Measurements from ENCODE around the gene CLEC2L.

The CLEC2L gene

DNA sequence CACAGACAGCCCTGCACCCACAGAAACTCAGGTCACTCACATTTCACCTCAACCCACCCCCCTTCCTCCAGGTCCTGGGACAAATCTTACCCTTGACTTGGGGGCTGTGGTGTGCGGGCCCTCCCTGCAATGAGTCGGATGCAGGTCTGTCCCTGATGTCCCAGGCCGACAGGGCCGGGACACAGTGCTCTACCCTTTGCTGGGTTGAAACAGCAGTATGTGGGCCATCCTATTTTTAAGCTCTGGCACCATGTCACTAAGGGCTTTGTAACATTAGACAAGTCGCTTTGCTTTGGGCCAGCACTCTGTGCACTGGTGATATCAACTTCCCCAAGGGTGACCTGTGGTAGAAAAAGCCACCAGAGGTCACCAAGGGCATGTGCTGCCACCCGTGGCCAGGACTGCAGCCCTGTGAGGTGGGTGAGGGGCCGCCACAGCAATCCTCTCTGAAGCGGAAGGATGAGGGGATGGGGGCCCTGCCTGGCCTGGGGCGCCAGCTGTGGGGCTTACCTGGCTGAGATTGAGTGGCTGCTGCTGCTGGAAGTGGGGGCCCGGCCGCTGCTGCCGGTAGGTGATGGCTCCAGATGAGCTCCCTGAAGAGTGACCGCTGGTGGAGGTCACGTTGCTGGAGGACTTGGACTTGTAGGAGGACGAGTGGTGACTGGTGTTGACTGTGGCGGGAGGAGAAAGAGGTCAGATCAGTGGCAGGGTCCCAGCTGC lies 51.3 kb downstream of the CLEC2L start:
- no peak for DNase-seq (ENCODE audit: low read depth, low spot score)

DNA sequence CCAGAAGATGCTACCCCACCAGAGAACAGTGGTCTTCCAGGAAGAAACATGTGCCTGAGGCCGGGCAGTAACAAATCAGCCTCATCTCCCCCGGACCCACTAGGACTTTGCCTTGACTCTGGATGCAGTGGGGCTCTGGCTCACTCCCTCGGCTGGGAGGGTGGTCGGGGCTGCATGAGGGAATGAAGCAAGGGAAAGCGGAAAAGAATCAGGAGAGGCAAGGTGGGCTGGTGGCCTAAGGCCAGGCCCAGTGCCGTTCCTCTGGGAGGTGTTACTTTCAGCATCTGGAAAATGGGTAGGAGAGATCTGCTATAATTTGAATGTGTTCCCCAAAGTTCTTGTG lies 51.8 kb downstream of the CLEC2L start:
- no peak for DNase-seq (ENCODE audit: low read depth, low spot score)

DNA sequence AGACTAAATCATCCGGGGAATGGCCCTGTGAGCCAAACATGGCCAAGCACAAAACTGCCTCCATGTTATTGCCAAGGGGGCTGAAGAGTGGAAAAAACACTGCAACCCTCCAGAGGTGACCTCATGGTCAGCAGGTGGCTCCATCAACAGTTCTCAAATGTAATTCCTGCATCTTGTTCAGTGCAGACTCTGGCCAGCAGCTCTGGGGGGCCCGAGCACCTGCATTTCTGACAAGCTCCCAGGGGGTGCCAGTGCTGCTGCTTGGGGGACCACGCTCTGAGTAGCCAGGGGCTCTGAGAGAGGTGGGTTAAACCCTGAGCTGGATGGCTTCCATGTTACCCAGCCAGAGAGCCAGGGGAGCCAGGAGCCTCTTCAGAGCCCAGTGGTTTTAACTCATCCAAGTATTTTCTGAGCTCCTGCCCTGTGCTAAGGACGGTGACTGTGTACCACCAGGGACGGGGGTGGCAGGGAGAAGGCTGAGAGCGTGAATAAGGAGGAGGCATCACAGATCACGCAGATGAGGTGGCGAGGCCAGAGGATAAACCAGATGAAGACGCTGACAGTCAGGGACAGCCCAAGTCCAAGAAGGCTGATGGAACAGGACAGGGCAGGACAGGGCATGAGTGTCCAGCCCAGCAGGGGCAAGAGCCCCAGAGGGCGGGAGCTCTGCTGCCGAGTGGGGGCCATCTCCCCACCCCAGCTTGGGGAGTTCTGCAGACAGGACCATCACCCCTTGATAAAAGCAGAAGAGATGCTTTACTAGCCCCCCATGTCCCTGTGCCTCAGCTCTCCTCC lies 52.9 kb downstream of the CLEC2L start:
- DNase-seq (ENCODE audit: low read depth, low spot score) = no peak

DNA sequence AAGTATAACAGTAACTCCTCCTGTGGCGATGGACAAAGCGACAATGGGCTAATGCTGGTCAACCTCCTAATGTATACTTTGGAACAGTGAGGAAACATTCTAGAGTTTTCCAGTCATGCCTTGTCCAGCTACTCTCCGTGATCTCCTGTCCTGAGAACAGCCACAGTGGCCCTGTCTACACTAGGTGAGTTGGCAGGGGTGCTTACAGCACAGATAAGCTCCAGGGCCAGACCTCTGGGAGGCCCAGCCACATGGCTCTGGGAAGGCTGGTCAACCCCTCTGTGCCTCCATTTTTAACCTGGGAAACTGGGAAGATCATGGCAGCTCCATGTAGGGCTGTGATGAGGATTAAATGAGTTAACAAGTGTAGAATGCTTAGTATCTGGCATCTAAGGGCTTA lies 57.0 kb downstream of the CLEC2L start:
- DNase-seq (ENCODE audit: low read depth, low spot score) = no peak

DNA sequence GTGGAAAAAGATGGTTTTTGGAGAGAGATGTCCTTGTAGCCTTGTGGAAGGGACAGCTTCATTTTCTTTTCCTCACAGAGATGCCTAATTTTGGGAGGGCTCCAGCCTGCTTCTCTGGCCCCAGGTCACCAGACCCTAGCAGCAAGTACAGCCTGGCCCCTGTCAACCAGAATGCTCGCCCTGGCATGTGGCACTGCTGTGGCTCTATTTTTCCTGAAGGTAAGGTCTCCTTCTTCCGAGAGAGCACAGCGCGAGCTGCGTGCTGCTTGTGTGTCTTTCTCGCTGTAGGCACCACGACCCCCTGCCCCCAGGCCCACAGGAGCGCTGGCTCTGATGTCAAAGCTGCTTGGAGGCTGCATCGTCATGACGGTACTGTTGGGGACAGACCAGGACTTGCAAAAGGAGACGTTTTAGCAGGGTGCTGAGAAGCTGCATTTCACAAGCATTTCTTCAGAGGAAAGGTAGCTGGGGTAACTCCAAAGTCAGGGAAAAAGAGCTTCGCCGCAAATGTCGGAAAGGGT lies 58.7 kb downstream of the CLEC2L start:
- DNase-seq (ENCODE audit: low read depth, low spot score) = no peak

DNA sequence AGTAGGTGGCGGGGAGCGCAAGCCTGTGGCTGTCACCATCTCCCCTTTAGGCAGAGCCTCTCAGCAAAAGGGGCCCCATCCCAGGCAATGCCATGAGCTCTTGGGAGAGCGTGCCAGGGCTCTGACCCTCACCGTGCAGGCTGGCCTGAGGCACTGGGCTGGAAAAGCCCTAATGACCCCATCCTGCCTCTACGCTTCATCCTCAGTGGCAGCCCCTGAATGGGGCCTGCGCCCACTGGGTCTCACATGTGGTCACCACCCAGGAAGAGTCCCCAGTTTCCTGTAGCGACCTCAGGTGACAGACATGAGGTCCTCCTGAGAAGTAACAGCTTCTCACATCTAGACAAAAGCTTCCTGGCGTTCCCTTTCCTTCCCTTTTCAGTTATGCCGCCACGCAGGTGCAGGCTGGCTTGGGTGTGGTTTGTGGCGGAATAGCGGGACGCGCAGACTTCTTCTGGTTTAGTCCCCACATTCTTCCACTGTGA lies 59.2 kb downstream of the CLEC2L start:
- DNase-seq (ENCODE audit: low read depth, low spot score) = no peak

DNA sequence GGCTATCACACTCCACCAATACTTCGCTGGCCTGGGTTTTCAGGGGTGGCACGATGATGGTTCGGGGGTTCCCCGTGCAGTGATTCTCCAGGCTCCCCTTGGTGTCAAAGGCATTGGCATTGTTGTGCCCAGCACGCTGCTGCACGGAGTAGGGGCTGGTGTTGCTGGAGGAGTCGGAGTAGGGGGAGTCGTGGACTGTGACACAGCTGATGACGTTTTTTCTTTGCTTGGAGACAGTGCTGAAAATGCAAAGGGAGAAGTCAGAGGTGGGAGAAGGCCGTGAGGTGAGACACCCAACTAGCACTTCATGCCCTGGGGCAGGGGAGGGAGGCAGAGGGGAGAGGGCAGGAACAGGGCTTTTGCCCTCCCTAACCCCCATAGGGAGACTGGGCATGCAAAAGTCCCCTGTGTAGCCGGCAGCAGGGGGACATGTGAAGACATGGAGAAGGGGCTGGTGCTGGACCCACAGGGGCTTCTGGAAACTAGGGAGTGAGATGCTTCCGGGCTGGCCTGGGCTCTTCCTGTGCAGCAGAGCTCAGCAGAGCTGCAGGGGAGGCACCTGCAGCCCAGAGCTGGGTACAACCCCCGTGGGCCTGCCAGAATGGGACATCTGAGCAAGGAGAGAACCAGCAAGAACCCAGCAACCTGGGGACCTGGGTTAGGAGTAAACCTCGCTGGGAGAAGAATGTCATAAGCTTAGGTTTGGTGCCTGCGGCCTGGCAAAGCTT lies 60.5 kb downstream of the CLEC2L start:
- DNase-seq (ENCODE audit: low read depth, low spot score) = no peak

DNA sequence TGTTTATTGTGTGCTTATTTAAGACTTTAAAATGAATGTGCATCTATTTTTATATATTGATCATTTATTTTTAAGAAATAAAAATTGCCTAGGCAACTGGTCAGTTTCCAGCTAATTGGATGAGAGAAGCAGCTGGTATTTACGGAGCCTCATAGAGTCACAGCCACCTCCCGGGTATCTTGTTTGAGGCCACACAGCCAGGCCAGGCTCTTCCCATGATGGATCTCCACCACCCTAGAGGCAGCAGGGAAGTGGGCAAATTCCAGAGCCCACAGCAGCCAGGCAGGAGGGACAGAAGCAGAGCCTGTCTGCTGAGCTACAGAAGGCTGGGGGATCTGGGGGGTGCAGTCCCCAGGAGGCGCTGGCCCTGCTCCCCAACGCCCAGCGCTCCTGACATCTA lies 61.6 kb downstream of the CLEC2L start:
- DNase-seq (ENCODE audit: low read depth, low spot score) = no peak

DNA sequence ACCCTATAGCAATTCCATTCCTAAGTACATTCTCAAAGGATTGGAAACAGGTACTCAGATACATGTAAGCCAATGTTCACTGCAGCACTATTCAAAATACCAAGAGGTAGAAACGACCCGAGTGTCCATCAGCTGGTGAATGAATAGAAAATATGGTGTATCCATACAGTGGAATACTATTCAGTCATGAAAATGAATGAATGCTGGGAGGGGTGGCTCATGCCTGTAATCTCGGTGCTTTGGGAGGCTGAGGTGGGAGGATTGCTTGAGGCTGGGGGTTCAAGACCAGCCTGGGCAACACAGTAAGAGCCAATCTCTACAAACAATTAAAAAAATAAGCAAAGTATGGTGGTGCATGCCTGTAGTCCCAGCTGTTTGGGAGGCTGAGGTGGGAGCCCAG lies 62.8 kb downstream of the CLEC2L start:
- DNase-seq (ENCODE audit: low read depth, low spot score) = no peak

DNA sequence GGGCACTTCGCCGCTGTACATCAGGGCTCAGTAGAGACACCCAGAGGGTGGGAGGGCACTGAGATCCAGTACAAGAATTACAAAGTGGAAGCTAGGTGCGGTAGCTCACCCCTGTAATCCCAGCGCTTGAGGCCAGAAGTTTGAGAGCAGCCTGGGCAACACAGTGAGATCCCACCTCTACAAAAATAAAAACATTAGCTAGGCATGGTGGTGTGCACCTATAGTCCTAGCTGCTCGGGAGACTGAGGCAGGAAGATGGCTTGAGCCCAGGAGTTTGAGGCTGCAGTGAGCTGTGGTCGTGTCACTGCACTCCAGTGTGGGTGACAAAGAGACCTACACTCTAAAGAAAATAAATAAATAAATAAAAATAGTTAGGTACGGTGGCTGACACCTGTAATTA lies 64.0 kb downstream of the CLEC2L start:
- DNase-seq (ENCODE audit: low read depth, low spot score) = no peak

DNA sequence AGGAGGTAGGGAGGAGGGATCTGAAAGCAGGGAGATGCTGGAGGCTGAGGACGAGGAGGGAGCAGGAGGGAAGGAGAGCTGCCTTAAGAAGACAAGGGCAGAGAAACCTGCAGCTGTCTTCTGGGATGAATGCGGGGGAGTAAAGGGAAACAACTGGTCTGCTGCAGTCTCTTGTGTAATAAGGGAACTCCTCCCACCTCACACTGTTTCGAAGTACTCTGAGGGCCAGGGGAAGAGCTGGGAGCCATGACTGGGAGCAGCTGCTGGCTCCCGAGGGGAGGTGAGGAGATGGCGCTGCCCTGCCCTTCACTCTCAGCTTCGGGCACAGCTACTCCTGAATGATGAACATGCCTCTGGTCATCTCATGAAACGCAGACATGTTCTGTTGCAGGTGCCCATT lies 65.1 kb downstream of the CLEC2L start:
- no peak for DNase-seq (ENCODE audit: low read depth, low spot score)

DNA sequence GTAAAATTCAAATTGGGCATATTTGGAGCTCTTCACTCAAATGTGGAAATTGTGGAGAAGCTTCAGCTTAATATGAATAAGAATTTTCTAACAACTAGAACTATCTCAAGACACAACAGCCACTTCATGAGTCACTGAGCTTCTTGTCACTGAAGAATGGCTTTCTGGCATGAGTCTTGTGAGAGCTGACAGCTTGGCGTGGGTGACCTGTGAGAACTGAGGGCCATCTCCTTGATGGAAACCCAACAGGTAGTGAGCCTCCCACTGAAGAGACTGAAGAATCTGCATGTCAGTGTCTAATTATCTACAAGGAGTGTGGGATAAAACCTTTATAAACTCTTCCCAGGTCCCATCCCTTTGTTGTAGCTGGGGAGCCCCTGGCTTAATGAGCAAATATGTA lies 66.0 kb downstream of the CLEC2L start:
- peak; percentile 9 for DNase-seq (ENCODE audit: low read depth, low spot score)

DNA sequence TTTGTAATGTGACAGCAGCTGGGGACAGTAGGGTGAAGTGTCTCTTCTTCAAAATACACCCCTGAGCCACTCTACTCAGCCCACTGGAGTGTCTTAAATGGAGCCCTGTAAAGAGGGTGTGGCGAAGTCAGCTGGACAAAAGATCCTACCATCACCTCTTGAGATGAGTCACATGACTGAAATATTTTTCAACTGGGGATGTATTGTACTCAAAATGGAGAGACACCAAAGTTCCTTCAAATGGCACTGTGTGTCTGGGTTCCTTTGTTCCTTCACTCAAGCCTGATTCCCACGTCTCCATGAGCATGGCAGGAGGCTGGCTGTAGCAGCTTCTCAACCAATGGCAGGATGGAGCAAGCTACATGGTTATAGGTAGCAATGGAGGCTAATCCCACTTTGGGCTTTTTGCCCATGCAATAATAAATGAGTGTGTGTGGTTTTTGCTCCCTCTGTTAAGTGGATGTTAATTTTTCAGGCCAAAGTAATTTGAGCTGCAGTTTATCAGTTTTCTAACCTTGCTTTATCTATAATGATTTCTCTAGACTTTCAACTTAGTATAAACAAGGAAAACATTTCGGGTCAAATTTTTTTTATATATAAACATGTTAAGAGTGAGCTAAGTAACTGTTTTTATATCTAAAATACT lies 68.2 kb downstream of the CLEC2L start:
- DNase-seq (ENCODE audit: low read depth, low spot score) = peak; percentile 39

DNA sequence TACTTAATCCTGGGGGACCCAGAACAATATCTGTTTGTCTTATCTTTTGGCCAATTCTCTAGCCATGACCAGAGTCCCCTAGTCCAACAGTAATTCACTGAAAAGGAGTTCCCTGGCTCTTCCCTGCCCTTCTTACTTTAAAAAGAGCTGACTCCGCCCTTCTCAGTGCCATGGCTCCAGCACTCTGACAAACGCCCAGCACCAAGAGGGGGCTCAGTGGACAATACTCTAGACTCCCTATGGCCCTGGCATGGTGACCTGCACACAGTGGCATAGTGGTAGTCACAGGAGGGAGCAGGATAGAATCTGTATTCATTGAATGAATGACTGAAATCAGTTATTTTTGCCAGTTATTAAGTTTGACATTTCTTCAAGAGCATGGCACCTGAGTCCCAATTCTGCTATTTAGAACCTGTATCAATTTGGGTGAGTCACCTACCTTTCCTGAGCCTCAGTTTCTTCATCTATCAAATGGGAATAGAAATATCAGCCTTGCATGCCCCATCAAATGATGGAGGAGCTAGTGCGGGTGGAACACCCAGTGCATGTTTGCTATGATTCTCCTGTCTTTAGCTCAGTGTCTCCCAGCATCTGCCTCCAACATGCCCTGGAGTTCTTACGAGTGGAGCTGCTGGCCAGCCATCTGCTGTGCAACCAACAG lies 69.4 kb downstream of the CLEC2L start:
- DNase-seq (ENCODE audit: low read depth, low spot score) = no peak

DNA sequence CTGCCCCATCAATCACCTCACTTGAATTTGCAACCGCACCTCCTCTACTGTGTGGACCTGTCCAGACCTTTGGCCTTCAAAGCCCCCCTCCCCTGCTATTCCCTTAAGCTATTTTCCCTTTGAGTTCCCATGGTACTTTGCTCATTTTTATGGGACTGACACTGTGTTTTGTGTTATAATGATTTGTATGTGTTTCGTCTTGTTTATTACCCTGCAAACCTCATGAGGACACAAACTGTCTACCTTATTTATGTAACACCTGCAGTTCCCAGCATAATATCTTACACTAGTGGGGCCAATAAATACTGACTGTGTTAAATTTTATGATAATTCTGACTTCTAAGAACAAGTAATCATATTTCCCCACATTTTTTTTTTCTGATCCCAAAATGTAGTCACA lies 70.6 kb downstream of the CLEC2L start:
- no peak for DNase-seq (ENCODE audit: low read depth, low spot score)

Measured in astrocyte of the hippocampus (primary cell).